H1 (cell line): Measurements from ENCODE around the gene SKAP1. TPM values are rescaled to one million over a fixed set of nuclear protein-coding genes. Genes with fewer than 3 reads are reported as not detected.

Source experiments
- BCL11A ChIP-seq, 2 experiments: IDR thresholded peaks; one replicate each; pipeline ENCODE4 v1.6.1; 2011; ENCODE audit warnings: low read depth in 2 of 2, low read length in 2 of 2, mild to moderate bottlenecking in 2 of 2
- CREB1 ChIP-seq: IDR thresholded peaks from 2 replicates; pipeline ENCODE4 v1.6.1; 2012; ENCODE audit warnings: inconsistent platforms
- HDAC2 ChIP-seq, 2 experiments: fragments of 300-600 bp in 1 of 2; sonication (generic) in 1 of 2; IDR thresholded peaks; 2 replicates each; pipeline ENCODE4 v1.6.1; 2011 to 2012; ENCODE audit warnings: low read depth in 2 of 2, low read length in 2 of 2, mild to moderate bottlenecking in 2 of 2, moderate library complexity in 2 of 2, borderline replicate concordance in 1 of 2, inconsistent platforms in 1 of 2
- NRF1 ChIP-seq: IDR thresholded peaks from 2 replicates; pipeline ENCODE4 v1.6.1; 2011; ENCODE audit warnings: mild to moderate bottlenecking, low read depth, low read length, improper control_type of control experiment
- SAP30 ChIP-seq: fragments of 300-600 bp; sonication (generic); IDR thresholded peaks from 2 replicates; pipeline ENCODE4 v1.7.1; 2012; ENCODE audit warnings: low read length, moderate library complexity, mild to moderate bottlenecking, inconsistent platforms; ENCODE audit not compliant: insufficient read depth, insufficient replicate concordance
- SIRT6 ChIP-seq: IDR thresholded peaks from one replicate; pipeline ENCODE4 v1.7.1; 2012; ENCODE audit warnings: low read length, inconsistent platforms
- SP4 ChIP-seq: IDR thresholded peaks from 2 replicates; pipeline ENCODE4 v1.6.1; 2012; ENCODE audit warnings: low read length, inconsistent platforms
- polyA plus RNA-seq, 7 experiments: library from polyadenylated mRNA; depleted of rRNA in 3 of 7; stranded (reverse) in 5 of 7; unstranded in 2 of 7; fragments of >200 nt in 5 of 7; fragments of 200-250 nt in 2 of 7; gene quantifications; 1 replicate in 5 of 7; 2 replicates in 1 of 7; 4 replicates in 1 of 7; pipeline versions ENCODE4 v1.2.1 to v1.2.3, GENCODE V29; 2011 to 2013; ENCODE audit warnings: missing spikeins in 2 of 7, mixed read lengths in 2 of 7
- total RNA-seq: library from RNA; stranded (reverse); fragmentation: NEBNext Ultra II Directional; extraction: Animal tissue kit (Norgen Biotek cat#: 25700); gene quantifications from 2 replicates; pipeline ENCODE4 v1.2.1, GENCODE V29; 2021

Gene SKAP1
- total and polyA plus RNA-seq, 2 of the 8 experiments (the other 6 are each of a cell fraction or from before 2014, with no cell fraction given): not detected

- TF ChIP-seq NRF1: no peak
- no peak for TF ChIP-seq HDAC2 (IDR thresholded peaks at IDR 0.05; ENCODE audit: borderline replicate concordance in 1 of 2, low read depth in 2 of 2, low read length in 2 of 2)
- TF ChIP-seq SAP30: no peak
- TF ChIP-seq CREB1: no peak
- no peak for TF ChIP-seq BCL11A (IDR thresholded peaks at IDR 0.05; ENCODE audit: low read depth in 2 of 2, low read length in 2 of 2)
- TF ChIP-seq SP4: no peak
- TF ChIP-seq SIRT6: no peak
- TF ChIP-seq, all 59 proteins: peak for 0
Measured at GRCh38 chr17:48102043-48102750, 327.8 kb downstream of the SKAP1 start (continued).
